Activated CD8-positive, alpha-beta memory T cell treated with anti-CD3 and anti-CD28 coated beads, Interleukin-2, amount 10 ng/mL, durations not matched to agents 7 days and 5 days (primary cell): Measurements from ENCODE around the gene RTN4R. TPM values are rescaled to one million over a fixed set of nuclear protein-coding genes. Genes with fewer than 3 reads are reported as not detected.
"Not testable (repeated sequence)": the region's sequence is repeated elsewhere in the genome, so short reads cannot be mapped to it uniquely, and the experiment has no call there.

ENCODE experiments used
- ATAC-seq: fragments of 150-1000 bp; cut with Tn5 transposase; one replicate; pipeline ENCODE4 v1.10.0; 2021; ENCODE audit warnings: moderate library complexity
- CTCF ChIA-PET: fragments of 350-600 bp; sonication (Branson Sonifier 250); formaldehyde crosslinking; loops from one replicate; lab custom pipeline; 2021; ENCODE audit warnings: antibody characterized with exemption; lab: Charles Lee
- DNase-seq: peaks from one replicate; pipeline ENCODE4 v3.0.0-alpha.2; 2020
- H3K27ac Mint-ChIP-seq: one replicate; pipeline ENCODE4 v1.8.0; 2021; ENCODE audit warnings: mild to moderate bottlenecking, mixed read lengths
- H3K27me3 Mint-ChIP-seq: one replicate; pipeline ENCODE4 v1.8.0; 2021; ENCODE audit warnings: mixed read lengths
- H3K36me3 Mint-ChIP-seq: one replicate; pipeline ENCODE4 v1.8.0; 2021; ENCODE audit warnings: mild to moderate bottlenecking, mixed read lengths
- H3K4me1 Mint-ChIP-seq: one replicate; pipeline ENCODE4 v1.8.0; 2021; ENCODE audit warnings: mixed read lengths
- H3K4me3 Mint-ChIP-seq: one replicate; pipeline ENCODE4 v1.8.0; 2021; ENCODE audit warnings: mild to moderate bottlenecking, moderate library complexity, mixed read lengths
- H3K9me3 Mint-ChIP-seq: one replicate; pipeline ENCODE4 v1.8.0; 2022; ENCODE audit warnings: low read depth, mixed read lengths
- total RNA-seq, 2 experiments: library from RNA; stranded (reverse); gene quantifications; one replicate each; pipeline ENCODE4 v1.2.3, GENCODE V29; 2021

Gene RTN4R
- total RNA-seq = 1 to 10 TPM; 1.4 to 2.5 TPM

DNA sequence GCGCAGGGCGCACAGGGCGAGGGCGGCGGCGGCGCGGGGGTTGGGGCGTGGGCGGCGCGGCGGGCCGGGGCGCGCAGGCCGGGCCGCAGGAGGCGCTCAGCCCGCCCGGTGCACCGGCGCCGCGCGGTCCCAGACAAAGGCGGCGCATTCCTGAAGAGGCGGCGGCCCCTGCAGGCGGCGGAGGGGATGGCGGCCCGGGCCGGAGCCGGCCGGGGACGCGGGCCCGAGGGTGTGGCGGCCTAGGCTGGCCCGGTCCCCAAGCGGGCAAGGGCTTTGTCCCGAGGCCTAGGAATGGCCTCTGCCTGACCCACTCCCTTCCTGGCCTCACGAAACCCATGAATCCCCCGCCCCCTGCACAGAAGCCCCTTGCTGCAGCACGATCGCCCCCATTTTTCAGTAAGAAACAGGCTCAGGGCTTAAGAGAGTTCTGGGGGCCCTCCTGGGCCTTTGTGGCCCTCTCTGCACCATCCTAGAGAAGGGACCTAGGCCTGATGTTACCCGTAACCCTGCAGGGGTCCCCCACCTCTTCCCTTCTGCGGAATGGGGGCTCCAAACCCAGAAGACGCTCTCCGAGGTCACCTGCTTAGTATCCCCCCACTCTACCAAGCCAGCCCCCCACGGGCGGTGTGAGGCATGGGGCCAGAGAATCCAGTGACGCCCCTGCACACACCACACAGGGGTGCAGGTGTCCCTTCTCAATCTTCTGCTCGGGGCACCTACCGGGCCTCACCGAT, at the start of gene RTN4R:
Gene RTN4R (minus strand): TSS at position 40 of the 734 bp plus-strand sequence. CDS start 226 bp downstream, outside the sequence.
- CTCF ChIA-PET = interaction anchor here (1.0 to 1.4 kb wide), 3 partner anchors 70 to 111 kb away, joined by 3 to 4 read pairs (median 3); no protein-coding TSS in a partner anchor
- H3K27ac Mint-ChIP-seq = no peak within 1 kb of the TSS
- H3K36me3 Mint-ChIP-seq = no peaks in the 10 kb centered on the region
- ATAC-seq = peak; percentile 90
- DNase-seq = peak; percentile 68
- peaks cover 8% of the 10 kb centered on the region for H3K27me3 Mint-ChIP-seq
- H3K4me1 Mint-ChIP-seq = no peaks in the 10 kb centered on the region
- no peaks in the 10 kb centered on the region for H3K9me3 Mint-ChIP-seq
- H3K4me3 Mint-ChIP-seq = no peak within 1 kb of the TSS

DNA sequence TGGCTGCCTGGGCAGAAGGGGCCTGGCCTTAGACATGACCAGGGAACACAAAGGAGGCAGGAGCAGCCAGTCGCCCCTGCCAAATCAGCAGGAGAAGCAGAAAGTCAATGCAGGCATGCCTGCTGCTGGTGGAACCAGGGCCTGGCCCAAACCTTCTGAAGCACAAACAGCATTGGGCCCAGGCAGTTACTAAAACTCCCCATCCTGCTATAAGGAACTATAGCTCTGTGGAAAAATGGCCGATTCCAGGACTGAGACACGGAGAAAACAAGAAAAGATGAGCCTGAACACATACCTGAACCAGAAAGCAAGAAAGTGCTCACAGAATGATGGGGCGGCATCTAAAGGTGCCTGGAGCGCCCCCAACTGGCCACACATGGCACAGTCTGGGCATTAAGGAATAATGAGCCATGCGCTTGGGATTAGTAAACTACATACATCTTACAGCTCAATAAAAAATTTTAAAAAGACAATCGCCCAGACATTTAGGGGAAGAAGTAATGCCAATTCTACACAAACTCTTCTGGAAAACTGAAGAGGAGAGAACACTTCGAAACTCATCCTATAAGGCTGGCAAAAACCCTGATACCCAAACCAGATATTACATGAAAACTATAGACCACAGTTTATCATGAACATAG, 49.4 kb upstream of the RTN4R start:
- not testable (repeated sequence) for H3K36me3 Mint-ChIP-seq, H3K9me3 Mint-ChIP-seq, H3K27me3 Mint-ChIP-seq, ATAC-seq, H3K27ac Mint-ChIP-seq
- Mint-ChIP-seq H3K4me1 (peaks cover 37% of the 10 kb centered on the region), H3K4me3 (peak overlapping the region; percentile 41)
- CTCF ChIA-PET = interaction anchor here (0.8 to 1.5 kb wide), 3 partner anchors 18 to 161 kb away, joined by 3 to 5 read pairs (median 3); no protein-coding TSS in a partner anchor
- DNase-seq = peak; percentile 53

DNA sequence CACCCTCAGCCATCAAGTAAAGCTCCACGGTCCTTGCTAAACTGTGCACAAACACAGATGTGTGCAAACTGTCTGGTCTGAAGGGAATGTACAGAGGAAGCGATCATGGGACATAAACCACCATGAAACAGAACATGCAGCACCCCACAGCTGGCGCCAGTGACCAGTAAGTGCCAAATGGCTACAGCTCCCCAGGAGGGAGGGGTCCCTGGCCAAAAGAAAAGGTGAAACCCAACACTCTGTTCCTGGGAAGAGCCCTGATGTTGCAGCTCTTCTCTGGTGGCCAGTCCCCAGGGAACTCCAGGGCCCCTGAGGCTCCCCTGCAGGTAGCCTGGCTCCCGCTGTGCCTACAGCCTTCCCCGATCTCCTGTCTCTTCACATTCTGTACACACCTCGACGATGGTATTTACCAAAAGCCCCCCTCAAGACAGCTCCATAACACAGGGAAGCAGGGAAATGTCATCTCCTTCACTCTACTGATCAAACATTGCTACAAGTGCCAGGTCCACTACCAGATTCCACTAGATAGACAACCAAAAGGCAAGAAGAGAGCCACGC, 48.8 kb upstream of the RTN4R start:
- Mint-ChIP-seq H3K4me3 (no peak overlapping the region), H3K27me3 (no peaks in the 10 kb centered on the region), H3K36me3 (no peaks in the 10 kb centered on the region), H3K4me1 (peaks cover 34% of the 10 kb centered on the region), H3K27ac (no peak overlapping the region), H3K9me3 (no peaks in the 10 kb centered on the region)
- CTCF ChIA-PET = interaction anchor here (0.9 to 1.5 kb wide), 4 partner anchors 11 to 160 kb away, joined by 3 to 6 read pairs (median 4); no protein-coding TSS in a partner anchor
- ATAC-seq = no peak
- DNase-seq = peak; percentile 31

DNA sequence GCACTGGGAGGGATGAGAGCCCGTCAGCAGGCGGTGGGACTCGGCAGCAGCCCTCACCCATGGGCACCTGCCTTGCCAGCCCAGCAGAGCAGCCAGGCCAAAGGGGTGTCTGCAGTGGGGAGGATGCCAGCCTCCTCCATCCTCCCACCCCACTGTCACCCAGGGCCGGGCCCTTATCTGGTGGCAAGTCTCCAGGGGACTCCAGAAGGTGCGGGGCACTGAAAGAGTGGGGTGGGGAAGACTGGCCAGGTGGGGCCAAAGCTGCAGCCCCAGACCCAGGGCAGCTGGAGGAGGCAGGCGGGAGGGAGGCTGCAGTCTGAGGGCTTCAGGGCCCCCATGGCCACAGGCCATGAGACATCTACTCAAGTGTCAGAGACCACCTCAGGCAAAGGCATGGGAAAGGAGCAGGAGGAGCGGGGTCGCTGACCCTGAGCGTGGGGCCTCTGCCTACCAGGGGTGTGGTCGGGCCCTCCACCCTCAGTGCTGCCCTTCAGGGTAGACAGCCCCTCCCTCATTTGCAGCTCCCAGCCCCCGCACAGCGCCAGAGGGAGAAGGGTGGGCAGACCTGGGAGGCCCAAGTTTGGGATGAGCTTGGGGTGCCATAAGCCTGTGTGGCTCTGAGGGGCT, 48.2 kb upstream of the RTN4R start:
- H3K27me3 Mint-ChIP-seq = no peaks in the 10 kb centered on the region
- H3K36me3 Mint-ChIP-seq = no peaks in the 10 kb centered on the region
- DNase-seq (peak; percentile 39), ATAC-seq (no peak)
- H3K4me3 Mint-ChIP-seq = no peak overlapping the region
- CTCF ChIA-PET = interaction anchor here (0.9 to 1.5 kb wide), 4 partner anchors 12 to 160 kb away, joined by 3 to 6 read pairs (median 4); no protein-coding TSS in a partner anchor
- no peak overlapping the region for H3K27ac Mint-ChIP-seq
- no peaks in the 10 kb centered on the region for H3K9me3 Mint-ChIP-seq
- H3K4me1 Mint-ChIP-seq = peaks cover 28% of the 10 kb centered on the region

DNA sequence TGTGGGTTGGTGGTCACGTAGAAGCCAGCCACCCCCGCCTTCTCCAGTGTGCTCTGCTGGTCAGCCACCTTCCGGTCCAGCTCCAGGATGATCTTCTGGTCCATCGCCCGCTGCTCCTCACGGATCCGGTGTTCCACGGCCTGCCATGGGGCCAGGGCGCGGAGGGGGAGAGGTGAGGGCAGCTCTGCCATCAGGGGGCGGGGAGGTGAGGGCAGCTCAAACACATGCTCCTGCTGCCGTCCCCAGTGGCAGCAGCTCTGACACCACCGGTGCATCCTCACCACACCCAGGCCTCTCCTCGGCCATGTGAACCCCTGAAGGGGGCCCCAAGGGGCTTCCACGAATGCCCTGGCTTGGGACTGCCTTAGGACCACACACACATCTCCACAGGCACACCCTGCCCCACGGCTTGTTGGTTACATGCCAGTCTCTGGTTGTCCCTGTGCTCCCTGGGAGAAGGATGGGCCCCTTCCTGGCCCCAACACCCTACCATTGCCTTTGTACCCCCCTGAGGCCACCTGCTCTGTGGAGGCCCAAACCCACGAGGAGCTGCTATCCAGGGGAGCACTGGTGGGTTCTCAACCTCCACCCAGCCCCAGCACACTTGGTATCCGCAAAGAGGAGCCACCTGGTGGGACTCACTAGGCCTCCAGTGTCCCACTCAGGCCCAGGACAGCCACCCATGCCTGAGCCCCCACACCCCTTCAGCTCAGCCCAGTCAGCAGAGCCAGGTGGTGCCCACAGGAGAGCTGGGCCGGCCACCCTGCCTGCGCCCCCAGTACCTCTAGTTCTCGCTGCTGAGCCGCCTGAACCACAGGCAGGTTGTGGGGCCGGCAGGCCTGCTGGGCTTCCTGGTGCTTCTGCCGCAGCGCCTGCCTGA, 47.5 kb upstream of the RTN4R start:
- H3K36me3 Mint-ChIP-seq = no peaks in the 10 kb centered on the region
- peaks cover 21% of the 10 kb centered on the region for H3K4me1 Mint-ChIP-seq
- H3K27ac Mint-ChIP-seq = no peak overlapping the region
- H3K27me3 Mint-ChIP-seq = no peaks in the 10 kb centered on the region
- CTCF ChIA-PET = interaction anchor here (1.2 kb wide), 1 partner anchor 77 kb away, joined by 3 read pairs; no protein-coding TSS in a partner anchor
- H3K4me3 Mint-ChIP-seq = no peak overlapping the region
- DNase-seq (peak; percentile 35), ATAC-seq (no peak)
- no peaks in the 10 kb centered on the region for H3K9me3 Mint-ChIP-seq

DNA sequence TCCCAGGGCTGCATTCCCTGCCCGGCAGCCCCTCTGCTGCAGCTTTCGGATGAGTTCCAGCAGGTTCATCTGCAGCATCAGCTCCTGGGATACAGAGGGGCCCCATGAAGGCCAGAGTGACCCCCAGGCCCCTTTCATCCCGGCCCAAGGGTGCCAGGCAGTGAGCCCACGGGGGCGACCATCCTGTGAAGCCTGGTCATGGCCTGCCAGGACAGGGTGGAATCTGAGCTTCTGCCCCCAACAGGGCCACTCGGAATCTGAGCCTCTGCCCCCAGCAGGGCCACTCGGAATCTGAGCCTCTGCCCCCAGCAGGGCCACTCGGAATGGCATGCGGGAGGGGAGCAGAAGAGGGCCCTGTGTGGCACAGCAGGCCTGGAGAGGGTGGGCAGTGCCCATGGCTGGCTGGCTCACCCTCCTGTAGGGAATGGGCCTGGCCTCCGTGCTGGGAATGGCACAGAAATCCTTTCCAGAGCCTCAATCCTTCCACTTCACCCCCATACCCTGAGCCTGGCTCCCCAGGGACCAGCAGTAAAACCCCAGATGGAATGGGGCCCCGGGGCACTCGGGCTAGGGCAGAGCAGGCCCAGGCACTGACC, 46.7 kb upstream of the RTN4R start:
- H3K27me3 Mint-ChIP-seq, H3K9me3 Mint-ChIP-seq, H3K4me3 Mint-ChIP-seq, H3K36me3 Mint-ChIP-seq, ATAC-seq, CTCF ChIA-PET, H3K27ac Mint-ChIP-seq: not testable (repeated sequence)
- DNase-seq = peak; percentile 35
- peaks cover 20% of the 10 kb centered on the region for H3K4me1 Mint-ChIP-seq

DNA sequence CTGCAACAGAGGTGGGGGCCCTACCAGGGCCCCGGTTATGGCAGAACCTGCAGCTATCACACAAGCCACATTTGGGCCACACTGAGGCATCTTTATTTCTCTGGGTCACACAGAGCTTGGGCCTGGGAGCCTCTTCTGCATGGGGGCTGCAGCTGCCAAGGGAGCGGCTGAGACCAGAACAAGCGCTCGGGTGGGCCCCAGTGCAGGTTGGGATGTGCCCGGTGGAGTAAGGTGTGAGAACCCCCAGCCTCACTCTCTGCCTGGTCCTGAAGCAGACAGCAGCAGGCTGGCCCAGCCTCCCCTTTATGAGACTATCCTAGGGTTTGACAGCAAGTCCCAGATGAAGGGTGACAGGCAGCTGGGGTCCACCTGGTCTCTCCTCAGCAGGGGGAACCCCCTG, 46.1 kb upstream of the RTN4R start:
- H3K27ac Mint-ChIP-seq, H3K36me3 Mint-ChIP-seq, ATAC-seq, H3K4me3 Mint-ChIP-seq, H3K9me3 Mint-ChIP-seq, DNase-seq, H3K27me3 Mint-ChIP-seq, CTCF ChIA-PET: not testable (repeated sequence)
- peaks cover 19% of the 10 kb centered on the region for H3K4me1 Mint-ChIP-seq

DNA sequence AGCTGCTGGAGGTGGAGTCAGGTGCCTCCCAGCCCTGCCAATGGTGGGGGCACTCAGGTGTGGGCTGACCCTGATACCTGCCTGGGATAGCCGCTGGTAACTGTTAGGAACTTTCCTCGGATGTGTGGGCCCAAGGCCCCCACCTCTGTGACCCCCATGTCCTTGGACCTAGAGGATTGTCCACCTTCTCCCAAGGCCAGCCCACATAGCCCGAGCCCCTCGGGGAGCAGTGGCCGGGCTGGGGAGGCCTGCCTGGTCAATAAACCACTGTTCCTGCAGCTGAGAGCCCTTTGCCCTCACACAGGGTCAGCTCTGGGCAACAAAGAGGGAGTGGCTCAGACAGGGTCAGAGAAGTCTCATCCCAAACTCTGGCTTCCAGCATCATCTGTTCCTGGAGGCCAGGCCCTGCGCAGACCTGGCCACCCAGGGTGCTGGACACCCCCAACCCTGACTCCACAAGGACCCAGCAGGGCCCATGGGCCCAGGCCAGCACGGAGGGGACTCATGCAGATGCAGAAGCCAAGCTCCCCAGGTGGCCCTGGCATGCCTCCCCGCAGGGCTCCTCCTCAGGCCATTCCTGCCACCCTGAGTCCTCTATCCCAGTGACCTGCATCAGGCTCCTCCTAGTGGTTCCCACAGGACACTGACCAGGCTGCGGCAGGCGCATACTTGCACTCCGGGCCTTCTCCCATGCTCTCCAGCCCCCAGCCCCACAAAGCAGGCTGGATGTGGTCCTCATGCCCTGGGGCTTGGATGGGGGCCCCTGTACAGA, 45.4 kb upstream of the RTN4R start:
- H3K4me3 Mint-ChIP-seq, ATAC-seq, H3K27me3 Mint-ChIP-seq, H3K9me3 Mint-ChIP-seq, H3K36me3 Mint-ChIP-seq, CTCF ChIA-PET, H3K27ac Mint-ChIP-seq: not testable (repeated sequence)
- peaks cover 16% of the 10 kb centered on the region for H3K4me1 Mint-ChIP-seq
- DNase-seq = peak; percentile 26

DNA sequence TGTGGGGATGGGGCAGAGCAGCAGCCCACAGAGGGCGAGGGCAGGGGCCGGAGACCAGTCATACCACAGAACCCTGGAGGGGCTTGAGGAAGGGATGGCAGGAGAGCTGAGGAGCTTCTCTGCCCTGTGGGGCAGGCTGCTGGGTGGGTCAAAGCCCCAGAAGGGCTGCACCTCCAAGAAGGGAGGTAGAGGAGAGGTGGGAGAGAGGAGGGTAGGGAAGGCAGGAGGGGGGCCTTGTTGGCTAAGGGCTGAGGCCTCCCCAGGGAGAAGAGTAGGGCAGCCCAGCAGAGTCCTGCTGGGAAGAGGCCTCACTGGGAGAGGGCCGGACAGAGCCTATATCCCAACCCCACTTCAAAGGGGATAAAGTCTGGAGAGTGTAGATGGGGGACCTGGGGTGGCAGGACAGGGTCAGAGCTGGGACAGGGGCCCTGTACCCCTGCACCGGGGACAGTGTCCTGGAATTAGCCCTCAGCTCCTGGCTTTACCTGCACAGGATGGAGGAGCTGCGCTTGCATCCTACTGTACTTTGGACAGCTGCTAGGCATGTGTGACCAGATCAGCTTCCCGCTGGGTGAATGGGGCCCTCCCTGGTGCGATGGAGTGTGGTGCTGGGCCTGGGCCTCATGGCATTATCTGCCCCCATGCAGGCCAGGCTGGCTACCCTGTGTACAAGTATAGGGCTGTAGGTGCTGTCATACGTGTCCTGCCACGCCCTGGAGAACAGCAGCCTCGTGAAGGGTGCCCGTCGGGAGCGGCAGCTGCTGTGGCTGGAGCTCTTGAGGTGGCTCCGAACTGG, 44.5 kb upstream of the RTN4R start:
- H3K27ac Mint-ChIP-seq = no peak overlapping the region
- CTCF ChIA-PET = no interaction called here
- H3K36me3 Mint-ChIP-seq = no peaks in the 10 kb centered on the region
- no peaks in the 10 kb centered on the region for H3K9me3 Mint-ChIP-seq
- H3K4me3 Mint-ChIP-seq = no peak overlapping the region
- ATAC-seq (no peak), DNase-seq (peak; percentile 39)
- H3K27me3 Mint-ChIP-seq = no peaks in the 10 kb centered on the region
- H3K4me1 Mint-ChIP-seq = peaks cover 7% of the 10 kb centered on the region

DNA sequence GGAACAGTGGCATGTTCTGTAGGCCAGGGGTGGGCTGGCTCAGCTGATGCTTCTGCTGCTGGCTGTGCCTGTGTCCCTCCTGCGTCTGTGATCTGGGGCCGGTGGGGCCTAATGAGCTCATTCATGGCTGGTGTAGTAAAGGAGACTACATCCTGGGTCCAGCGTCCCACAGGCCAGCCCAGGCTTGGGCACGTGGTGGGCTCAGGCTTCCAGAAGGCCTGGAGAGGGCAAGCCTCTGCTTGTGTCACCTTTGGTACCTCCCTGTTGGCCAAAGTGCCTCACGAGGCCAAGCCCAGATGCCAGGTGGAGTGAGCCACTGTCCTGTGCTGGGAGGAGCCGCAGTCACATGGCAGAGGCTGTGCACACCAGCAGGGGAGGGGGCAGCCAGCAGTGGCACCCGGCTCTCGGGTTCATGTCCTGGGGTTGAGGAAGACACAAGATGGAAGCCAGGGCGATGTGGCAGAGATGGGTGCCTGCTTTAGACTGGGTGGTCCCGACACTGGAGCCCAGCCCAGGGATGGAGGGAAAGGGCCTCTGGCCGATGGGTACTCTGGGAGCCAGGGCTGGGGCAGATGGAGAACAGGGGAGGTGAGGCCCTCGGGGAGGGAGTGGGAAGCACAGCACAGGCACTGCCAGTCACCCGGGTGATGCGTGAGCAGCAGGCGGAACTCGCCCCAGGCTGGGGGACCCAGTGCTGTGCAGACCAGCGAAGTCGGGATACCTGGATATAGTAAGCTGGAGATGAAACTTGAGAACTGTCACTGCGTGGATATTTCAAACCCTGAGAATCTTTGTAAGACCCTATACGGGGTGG, 43.3 kb upstream of the RTN4R start:
- ATAC-seq, H3K4me3 Mint-ChIP-seq, H3K4me1 Mint-ChIP-seq, H3K27me3 Mint-ChIP-seq, DNase-seq, H3K9me3 Mint-ChIP-seq, CTCF ChIA-PET, H3K27ac Mint-ChIP-seq, H3K36me3 Mint-ChIP-seq: not testable (repeated sequence)

DNA sequence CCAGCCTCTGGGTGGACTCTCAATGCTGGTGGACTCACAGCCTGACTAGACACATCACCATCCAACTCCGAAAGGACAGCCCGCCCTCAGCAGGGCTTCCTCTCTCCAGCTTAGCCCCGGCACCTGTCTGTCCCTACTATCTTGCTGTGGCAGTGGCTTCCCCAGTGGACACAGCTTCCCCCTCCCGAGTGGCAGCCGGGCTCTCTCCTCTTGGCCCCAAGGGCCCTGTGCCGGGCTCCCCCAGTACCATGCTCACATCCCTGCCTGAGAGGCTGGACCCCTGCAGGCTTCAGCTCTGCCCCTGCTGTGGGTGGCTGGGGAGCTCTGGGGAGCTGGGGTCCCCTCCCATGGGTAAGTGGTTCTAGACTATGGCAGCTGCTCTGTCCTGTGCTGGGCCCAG, 42.7 kb upstream of the RTN4R start:
- CTCF ChIA-PET, ATAC-seq, H3K27ac Mint-ChIP-seq: not testable (repeated sequence)

More for the DNA sequence above, 42.7 kb upstream of the RTN4R start:
- not testable (repeated sequence) for H3K4me3 Mint-ChIP-seq, H3K27me3 Mint-ChIP-seq, H3K9me3 Mint-ChIP-seq, DNase-seq, H3K36me3 Mint-ChIP-seq, H3K4me1 Mint-ChIP-seq
